GM12892 (cell line): Measurements from ENCODE around the gene SBF1.
"Not testable (repeated sequence)": the region's sequence is repeated elsewhere in the genome, so short reads cannot be mapped to it uniquely, and the experiment has no call there.

Experiments used
- DNase-seq: peaks from one replicate; pipeline ENCODE4 v3.0.0; 2011; ENCODE audit not compliant: insufficient read length
- FAIRE-seq: peaks from 2 replicates; lab custom pipeline; 2011; peaks lifted over from hg19 to GRCh38; lab: Jason Lieb, UNC
- POLR2A ChIP-seq: IDR thresholded peaks from 2 replicates; pipeline ENCODE4 v1.6.1; 2011; ENCODE audit warnings: low read depth, low read length, control low read depth
- POLR2AphosphoS5 ChIP-seq: IDR thresholded peaks from 2 replicates; pipeline ENCODE4 v1.6.1; 2011; ENCODE audit warnings: low read depth, low read length, control low read depth
- TAF1 ChIP-seq: IDR thresholded peaks from 2 replicates; pipeline ENCODE4 v1.6.1; 2011; ENCODE audit warnings: low read depth, mild to moderate bottlenecking, control low read depth, low read length, borderline replicate concordance

Gene SBF1

GRCh38 chr22:50403701-50404101, 71.1 kb downstream of the SBF1 start:
- FAIRE-seq (no peak), DNase-seq (no peak)
- no peak for TF ChIP-seq TAF1
- TF ChIP-seq POLR2A, result no peak
- TF ChIP-seq POLR2AphosphoS5, result no peak

DNA sequence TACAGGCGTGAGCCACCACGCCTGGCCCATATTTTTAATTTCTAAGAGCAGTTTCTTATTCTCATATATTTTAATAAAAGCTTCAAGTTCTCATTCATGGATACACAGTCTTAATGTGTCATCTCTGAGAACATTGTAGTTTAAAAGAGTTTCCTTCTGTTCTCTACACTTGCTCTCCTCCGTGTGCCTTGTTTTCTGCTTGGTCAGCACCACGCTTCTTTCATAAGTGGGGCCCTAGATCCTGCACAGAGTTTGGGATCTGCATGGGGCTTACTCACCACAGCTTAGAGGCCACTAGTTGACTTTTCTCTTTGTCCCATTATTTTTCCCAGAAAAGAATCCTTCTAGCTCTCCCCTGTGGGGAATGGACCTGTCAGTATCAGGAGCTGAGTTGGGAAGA, 72.9 kb downstream of the SBF1 start:
- DNase-seq (no peak), FAIRE-seq (no peak)
- TF ChIP-seq TAF1 (no peak), POLR2A (no peak), POLR2AphosphoS5 (no peak)

- no peak for FAIRE-seq
- TF ChIP-seq POLR2A (no peak), POLR2AphosphoS5 (no peak), TAF1 (no peak)
- DNase-seq, result no peak
Observed at GRCh38 chr22:50400931-50401330, 73.9 kb downstream of the SBF1 start.

- FAIRE-seq (no peak), DNase-seq (no peak)
- TF ChIP-seq POLR2AphosphoS5 (no peak), POLR2A (no peak), TAF1 (no peak)
Observed at GRCh38 chr22:50400406-50400805, 74.4 kb downstream of the SBF1 start.

- no peak for DNase-seq
- no peak for FAIRE-seq
- no peak for TF ChIP-seq POLR2A
- TF ChIP-seq POLR2AphosphoS5, result no peak
- TF ChIP-seq TAF1, result no peak
Observed at GRCh38 chr22:50399751-50400331, 75.0 kb downstream of the SBF1 start.

DNA sequence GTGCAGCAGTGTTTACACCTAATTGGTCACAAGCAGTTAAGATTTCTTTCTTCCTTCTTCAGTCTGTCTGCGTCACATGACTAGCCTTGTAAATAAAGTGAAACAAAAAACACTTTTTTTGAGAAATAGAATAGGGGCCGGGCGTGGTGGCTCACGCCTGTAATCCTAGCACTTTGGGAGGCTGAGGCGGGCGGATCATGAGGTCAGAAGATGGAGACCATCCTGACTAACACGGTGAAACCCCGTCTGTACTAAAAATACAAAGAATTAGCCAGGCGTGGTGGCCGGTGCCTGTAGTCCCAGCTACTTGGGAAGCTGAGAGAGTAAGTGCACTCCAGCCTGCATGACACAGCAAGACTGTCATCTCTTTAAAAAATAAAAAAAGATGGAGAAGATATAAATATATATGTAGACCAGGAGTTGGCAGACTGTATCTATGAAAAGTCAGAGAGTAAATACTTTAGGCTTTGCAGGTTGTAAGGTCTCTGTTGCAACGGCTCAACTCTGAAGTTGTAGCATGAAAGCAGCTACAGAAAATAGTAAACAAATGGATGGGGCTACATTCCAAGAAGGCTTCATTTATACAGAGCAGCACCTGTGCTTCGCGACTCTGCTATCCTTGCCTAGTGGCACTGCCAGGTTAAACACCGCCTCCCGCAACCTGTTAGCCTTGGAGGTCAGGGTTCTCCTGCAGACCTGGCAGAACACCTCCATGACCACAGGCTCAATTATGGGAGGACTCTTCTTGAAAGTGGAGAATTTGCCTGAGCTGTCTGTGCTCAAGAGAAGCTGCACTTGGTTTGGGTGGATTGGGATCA, 75.8 kb downstream of the SBF1 start:
- no peak for TF ChIP-seq POLR2AphosphoS5
- FAIRE-seq (no peak), DNase-seq (no peak)

- FAIRE-seq, DNase-seq: not testable (repeated sequence)
Observed at GRCh38 chr22:50397371-50398060, 77.3 kb downstream of the SBF1 start.

DNA sequence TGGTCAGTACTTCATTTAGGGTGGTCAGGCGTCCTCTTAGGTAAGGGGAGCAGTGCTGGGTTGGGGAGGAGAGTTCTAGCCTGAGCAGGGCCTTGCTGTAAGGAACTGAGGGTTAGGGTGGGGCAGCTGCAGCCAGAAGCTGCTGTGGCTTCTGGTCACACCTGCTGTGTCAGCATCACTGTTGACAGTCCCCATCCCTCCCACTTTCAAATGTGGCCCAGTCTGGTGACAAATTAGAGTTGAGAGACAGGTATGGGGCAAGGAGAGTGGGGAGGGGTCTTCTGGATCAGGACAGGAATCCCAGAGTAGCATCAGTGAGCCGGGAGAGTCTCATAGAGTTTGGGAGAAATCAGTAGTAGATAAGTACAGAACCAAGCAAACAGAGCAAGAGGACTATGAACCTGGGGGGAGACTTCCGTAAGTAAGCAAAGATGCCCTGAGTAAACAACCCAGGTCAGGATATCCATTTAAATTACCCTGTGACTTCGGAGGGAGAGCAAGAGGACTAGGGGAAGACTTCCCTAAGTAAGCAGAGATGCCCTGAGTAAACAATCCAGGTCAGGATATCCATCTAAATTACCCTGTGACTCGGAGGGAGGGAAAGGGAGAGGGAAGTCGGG, 78.0 kb downstream of the SBF1 start:
- no peak for DNase-seq
- no peak for TF ChIP-seq POLR2AphosphoS5
- no peak for FAIRE-seq
